Vagina (tissue), 2 donors: ENCODE results near the gene ZBTB7C.

Experiments used
- CTCF ChIP-seq, 3 experiments: fragments of 450-650 bp in 2 of 3; fragments of 200-600 bp in 1 of 3; sonication (generic) in 1 of 3; IDR thresholded peaks; one replicate each; pipeline ENCODE4 v1.5.1; 2017 to 2019; ENCODE audit warnings: antibody characterized with exemption in 3 of 3, mild to moderate bottlenecking in 2 of 3, moderate library complexity in 2 of 3
- POLR2A ChIP-seq, 2 donors: fragments of 450-650 bp; IDR thresholded peaks; one replicate each; pipeline ENCODE4 v1.6.1; 2017; ENCODE audit warnings: antibody characterized with exemption in 2 of 2, mild to moderate bottlenecking in 2 of 2, moderate library complexity in 2 of 2
- POLR2AphosphoS5 ChIP-seq, 2 donors: sonication (generic); formaldehyde crosslinking; IDR thresholded peaks; one replicate each; pipeline ENCODE4 v1.9.0; 2017; ENCODE audit warnings: antibody characterized with exemption in 2 of 2, mild to moderate bottlenecking in 2 of 2, low read depth in 1 of 2; ENCODE audit not compliant: insufficient read depth in 1 of 2

DNA sequence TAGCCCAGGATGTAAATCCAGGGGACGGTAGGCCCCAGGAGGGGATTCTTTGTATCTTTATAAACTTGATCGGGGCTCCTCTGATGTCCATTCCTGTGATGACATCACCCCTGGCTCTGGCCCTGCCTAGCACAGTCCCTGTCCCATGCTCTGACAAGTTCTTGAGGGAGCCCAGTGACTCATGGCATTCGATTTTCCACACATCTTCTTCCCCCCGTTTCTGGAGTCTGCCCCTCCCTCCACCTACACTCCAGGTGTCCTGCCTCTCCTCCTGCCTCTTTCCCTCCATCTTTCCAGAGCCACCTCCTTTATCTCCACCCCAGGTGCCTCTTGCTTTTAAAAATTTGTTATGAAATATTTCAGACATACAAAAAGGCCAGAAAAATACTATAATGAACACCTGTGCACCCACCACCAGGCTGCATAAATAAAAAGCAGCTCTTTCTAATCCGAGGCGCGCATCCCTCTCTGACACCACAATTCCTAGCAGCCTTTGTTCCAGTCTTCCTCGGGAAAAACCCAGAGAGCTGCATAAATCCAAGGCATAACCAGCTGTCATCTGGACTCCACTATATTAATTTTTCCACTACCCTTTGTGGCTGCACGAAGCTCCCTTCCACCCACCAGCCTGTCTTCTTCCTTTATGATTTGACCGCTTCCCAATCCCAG lies 207.7 kb downstream of the ZBTB7C start:
- TF ChIP-seq CTCF (IDR thresholded peaks at IDR 0.05): no peak
- no peak for TF ChIP-seq POLR2A (IDR thresholded peaks at IDR 0.05)
- TF ChIP-seq POLR2AphosphoS5 (IDR thresholded peaks at IDR 0.05; ENCODE audit: insufficient read depth in 1 of 2, low read depth in 1 of 2): no peak
